Breast epithelium (tissue), 4 donors: ENCODE measurements around the gene CCNG1. TPM values are rescaled to one million over a fixed set of nuclear protein-coding genes. Genes with fewer than 3 reads are reported as not detected.
"Not testable (repeated sequence)": the region's sequence is repeated elsewhere in the genome, so short reads cannot be mapped to it uniquely, and the experiment has no call there.

Source experiments
- DNase-seq, 2 donors: peaks; one replicate each; pipeline ENCODE4 v3.0.0-alpha.2; 2019; ENCODE audit warnings: low spot score in 2 of 2
- H3K27ac ChIP-seq, 2 donors: fragments of 200-600 bp; sonication (generic) in 1 of 2; one replicate each; pipeline ENCODE4 v1.5.1; 2016 to 2019; ENCODE audit warnings: mild to moderate bottlenecking in 1 of 2
- H3K27me3 ChIP-seq, 2 donors: fragments of 200-600 bp; sonication (generic) in 1 of 2; one replicate each; pipeline versions ENCODE4 v1.5.1 to v1.6.0; 2017 to 2019; ENCODE audit warnings: control low read depth in 1 of 2, mild to moderate bottlenecking in 1 of 2
- H3K36me3 ChIP-seq: fragments of 200-600 bp; one replicate; pipeline ENCODE4 v1.5.1; 2019
- H3K4me1 ChIP-seq, 2 donors: fragments of 200-600 bp; sonication (generic); one replicate each; pipeline ENCODE4 v1.5.1; 2016 to 2019; ENCODE audit warnings: control low read depth in 1 of 2
- H3K4me3 ChIP-seq, 3 donors: fragments of 200-600 bp; sonication (generic); 1 replicate in 2 of 3; 2 replicates in 1 of 3; pipeline ENCODE4 v1.5.1; 2016 to 2019; ENCODE audit warnings: mild to moderate bottlenecking in 3 of 3, moderate library complexity in 2 of 3
- H3K9me3 ChIP-seq, 2 donors: fragments of 200-600 bp; sonication (generic) in 1 of 2; one replicate each; pipeline ENCODE4 v1.5.1; 2016 to 2019; ENCODE audit warnings: control low read depth in 1 of 2
- CTCF ChIP-seq, 3 donors: fragments of 450-650 bp; IDR thresholded peaks; one replicate each; pipeline ENCODE4 v1.5.1; 2016 to 2017; ENCODE audit warnings: antibody characterized with exemption in 3 of 3, mild to moderate bottlenecking in 3 of 3, moderate library complexity in 3 of 3
- POLR2A ChIP-seq: fragments of 450-650 bp; IDR thresholded peaks from one replicate; pipeline ENCODE4 v1.6.1; 2016; ENCODE audit warnings: antibody characterized with exemption, mild to moderate bottlenecking, moderate library complexity
- POLR2AphosphoS5 ChIP-seq, 3 donors: sonication (generic); formaldehyde crosslinking; IDR thresholded peaks; one replicate each; pipeline ENCODE4 v1.6.1; 2017; ENCODE audit warnings: antibody characterized with exemption in 3 of 3
- intact Hi-C: fragments of 100-400 bp; cut with DNase I; formaldehyde crosslinking; loops from one replicate; pipeline ENCODE4 v1.15.1; 2023; ENCODE audit warnings: low total_unique reads
- total RNA-seq, 3 donors: library from RNA; depleted of rRNA; stranded (reverse); fragments of >200 nt; gene quantifications; one replicate each; pipeline ENCODE4 v1.1.0, GENCODE V29; 2016

The CCNG1 gene
- total RNA-seq = 100 to 1,000 TPM; 168 to 221 (median 178) TPM

- intact Hi-C loops = no loop called here
- H3K27ac ChIP-seq = peak within 1 kb of the TSS; percentile 96 to 97
- peak within 1 kb of the TSS; percentile 83 to 95 (median 92) for H3K4me3 ChIP-seq
- TF ChIP-seq POLR2A (peak; percentile 42), CTCF (IDR thresholded peaks at IDR 0.05) (no peak), POLR2AphosphoS5 (IDR thresholded peaks at IDR 0.05) (peak; percentile 70 to 83 (median 79))
- no peaks in the 10 kb centered on the region for H3K27me3 ChIP-seq
- no peaks in the 10 kb centered on the region for H3K9me3 ChIP-seq
- H3K36me3 ChIP-seq = no peaks in the 10 kb centered on the region
- peaks cover 0 to 11% of the 10 kb centered on the region in 2 donors for H3K4me1 ChIP-seq
- peak; percentile 89 for DNase-seq
Measured at GRCh38 chr5:163437309-163438182, at the start of gene CCNG1. Gene CCNG1, plus strand, starts transcription at chr5:163437595. Its CDS starts 1,662 bp downstream, at chr5:163439257.

- TF ChIP-seq CTCF (IDR thresholded peaks at IDR 0.05) = no peak
- TF ChIP-seq POLR2A = no peak
- no peak for TF ChIP-seq POLR2AphosphoS5 (IDR thresholded peaks at IDR 0.05)
- no peaks in the 10 kb centered on the region for H3K4me1 ChIP-seq
- no peak overlapping the region for H3K4me3 ChIP-seq
- H3K27me3 ChIP-seq = no peaks in the 10 kb centered on the region
- no peak for DNase-seq
- intact Hi-C loops = no loop called here
- H3K9me3 ChIP-seq = no peaks in the 10 kb centered on the region
- H3K36me3 ChIP-seq = no peaks in the 10 kb centered on the region
- no peak overlapping the region for H3K27ac ChIP-seq
Measured at GRCh38 chr5:163395792-163396191, 41.6 kb upstream of the CCNG1 start.

GRCh38 chr5:163396818-163397340 is 40.5 kb upstream of the CCNG1 start:
- H3K9me3 ChIP-seq, DNase-seq, H3K27me3 ChIP-seq, H3K36me3 ChIP-seq, H3K4me1 ChIP-seq, H3K27ac ChIP-seq, H3K4me3 ChIP-seq, intact Hi-C loops: not testable (repeated sequence)

- Histone ChIP-seq H3K36me3 (no peaks in the 10 kb centered on the region), H3K4me1 (no peaks in the 10 kb centered on the region), H3K4me3 (no peak overlapping the region), H3K27ac (no peak overlapping the region), H3K9me3 (no peaks in the 10 kb centered on the region), H3K27me3 (no peaks in the 10 kb centered on the region)
- no peak for DNase-seq
- intact Hi-C loops = no loop called here
- TF ChIP-seq CTCF (IDR thresholded peaks at IDR 0.05) (no peak), POLR2A (no peak), POLR2AphosphoS5 (IDR thresholded peaks at IDR 0.05) (no peak)
Measured at GRCh38 chr5:163397354-163397753, 40.0 kb upstream of the CCNG1 start.

- Histone ChIP-seq H3K27ac (no peak overlapping the region), H3K4me1 (no peaks in the 10 kb centered on the region), H3K27me3 (no peaks in the 10 kb centered on the region), H3K36me3 (no peaks in the 10 kb centered on the region), H3K4me3 (no peak overlapping the region), H3K9me3 (no peaks in the 10 kb centered on the region)
- no peak for TF ChIP-seq POLR2AphosphoS5 (IDR thresholded peaks at IDR 0.05)
- TF ChIP-seq POLR2A = no peak
- TF ChIP-seq CTCF (IDR thresholded peaks at IDR 0.05) = no peak
- intact Hi-C loops = no loop called here
- no peak for DNase-seq
Measured at GRCh38 chr5:163399923-163400322, 37.5 kb upstream of the CCNG1 start.
